OCI-LY7 (cell line): Measurements from ENCODE around the gene DCAF11. TPM values are rescaled to one million over a fixed set of nuclear protein-coding genes. Genes with fewer than 3 reads are reported as not detected.

Experiments
- BruUV-seq: library from RNA; stranded (reverse); fragments of 400-500 nt; replicated peaks from 2 replicates; lab custom pipeline; 2021; lab: Mats Ljungman, UMichigan
- CTCF ChIA-PET: fragments of 300-600 bp; sonication (Branson Sonifier 250); formaldehyde crosslinking; loops from one replicate; lab custom pipeline; 2022; ENCODE audit warnings: antibody characterized with exemption; ENCODE audit not compliant: unreplicated experiment; lab: Charles Lee
- POLR2A ChIA-PET: fragments of 300-600 bp; sonication (Branson Sonifier 250); formaldehyde crosslinking; loops from one replicate; lab custom pipeline; 2022; ENCODE audit warnings: antibody characterized with exemption; lab: Charles Lee
- DNase-seq: peaks from one replicate; pipeline ENCODE4 v3.0.0-alpha.2; 2015; ENCODE audit warnings: low spot score
- H2AFZ ChIP-seq: fragments of 200-600 bp; sonication (generic), shearing (Covaris generic); 2 replicates; pipeline ENCODE4 v1.6.1; 2014; ENCODE audit warnings: mild to moderate bottlenecking, antibody characterized with exemption, low read length, moderate library complexity
- H3K27ac ChIP-seq: fragments of 200-600 bp; sonication (generic); 2 replicates; pipeline ENCODE4 v1.5.1; 2014; ENCODE audit warnings: mixed run types, low read depth, mild to moderate bottlenecking, moderate library complexity, low read length, inconsistent platforms; ENCODE audit not compliant: poor library complexity, severe bottlenecking
- H3K36me3 ChIP-seq: fragments of 200-600 bp; sonication (generic); 2 replicates; pipeline ENCODE4 v1.6.1; 2014; ENCODE audit warnings: mild to moderate bottlenecking, antibody characterized with exemption, low read length, moderate library complexity, mixed read lengths; ENCODE audit not compliant: insufficient read depth
- H3K4me1 ChIP-seq: fragments of 200-600 bp; sonication (generic); 2 replicates; pipeline ENCODE4 v1.5.1; 2014; ENCODE audit warnings: mild to moderate bottlenecking, low read length; ENCODE audit not compliant: insufficient read depth, poor library complexity, severe bottlenecking
- H3K4me2 ChIP-seq: fragments of 200-600 bp; sonication (generic); 2 replicates; pipeline ENCODE4 v1.6.1; 2014; ENCODE audit warnings: mild to moderate bottlenecking, low read length
- H3K4me3 ChIP-seq: fragments of 200-600 bp; sonication (generic); 2 replicates; pipeline ENCODE4 v1.5.1; 2014; ENCODE audit warnings: mild to moderate bottlenecking, low read depth, low read length; ENCODE audit not compliant: poor library complexity, severe bottlenecking
- H3K79me2 ChIP-seq: fragments of 200-600 bp; sonication (generic); 2 replicates; pipeline ENCODE4 v1.6.1; 2016; ENCODE audit warnings: low read depth, mild to moderate bottlenecking, low read length, moderate library complexity, mixed read lengths; ENCODE audit not compliant: insufficient read depth
- H3K9me2 ChIP-seq: fragments of 200-600 bp; sonication (generic); 2 replicates; pipeline ENCODE4 v1.6.1; 2016; ENCODE audit warnings: mild to moderate bottlenecking, low read length, mixed read lengths; ENCODE audit not compliant: insufficient read depth
- H3K9me3 ChIP-seq: fragments of 200-600 bp; sonication (generic); 2 replicates; pipeline ENCODE4 v1.6.1; 2014; ENCODE audit warnings: mild to moderate bottlenecking, mixed run types, low read length, mixed read lengths
- H4K20me1 ChIP-seq: fragments of 200-600 bp; sonication (generic); 2 replicates; pipeline ENCODE4 v1.6.1; 2014; ENCODE audit warnings: mild to moderate bottlenecking, antibody characterized with exemption, low read length, moderate library complexity, mixed read lengths; ENCODE audit not compliant: insufficient read depth
- CTCF ChIP-seq: fragments of 200-600 bp; sonication (generic); conservative IDR thresholded peaks from 2 replicates; pipeline ENCODE4 v1.5.1; 2014; ENCODE audit warnings: mild to moderate bottlenecking, antibody characterized with exemption, low read length, moderate library complexity, mixed read lengths
- EZH2phosphoT487 ChIP-seq: fragments of 200-600 bp; sonication (generic); IDR thresholded peaks from 2 replicates; pipeline ENCODE4 v1.6.1; 2018; ENCODE audit warnings: low read depth, borderline replicate concordance, mild to moderate bottlenecking, mixed run types, antibody characterized with exemption, low read length, moderate library complexity, mixed read lengths
- intact Hi-C: fragments of 100-400 bp; cut with micrococcal nuclease; formaldehyde crosslinking; loops from one replicate; pipeline ENCODE4 v1.10.0; 2022; ENCODE audit not compliant: unreplicated experiment
- total RNA-seq, 2 experiments: library from RNA; depleted of rRNA in 1 of 2; stranded (reverse); fragments of >200 nt in 1 of 2; shearing (Covaris generic) in 1 of 2; gene quantifications; 2 replicates each; pipeline ENCODE4 v1.2.3, GENCODE V29; 2014 to 2022

DCAF11 gene
- total RNA-seq, 2 experiments from 2014 or later: 63.6 to 75.5 TPM

- no peak overlapping the region for H3K4me2 ChIP-seq
- no peak for DNase-seq
- H3K4me1 ChIP-seq: peaks cover 24% of the 10 kb centered on the region
- CTCF ChIA-PET: no interaction called here
- H3K36me3 ChIP-seq: no peaks in the 10 kb centered on the region
- H3K9me3 ChIP-seq: no peaks in the 10 kb centered on the region
- H3K27ac ChIP-seq: no peak overlapping the region
- no peaks in the 10 kb centered on the region for H3K9me2 ChIP-seq
- H3K4me3 ChIP-seq: no peak overlapping the region
- no peak overlapping the region for H2AFZ ChIP-seq
- no peaks in the 10 kb centered on the region for H4K20me1 ChIP-seq
- no TSS peak for BruUV-seq
- no peak for TF ChIP-seq CTCF
- TF ChIP-seq EZH2phosphoT487: no peak
- POLR2A ChIA-PET: interaction anchor here (0.6 to 3.9 kb wide), 4 partner anchors 12 to 693 kb away, joined by 3 to 40 read pairs (median 4); partner anchors contain the start of gene PCK2
- H3K79me2 ChIP-seq: no peaks in the 10 kb centered on the region
- intact Hi-C loops: no loop called here
Measured at GRCh38 chr14:24082411-24083080, 32.0 kb upstream of the DCAF11 start.

GRCh38 chr14:24083462-24083861 is 31.1 kb upstream of the DCAF11 start:
- Histone ChIP-seq H3K9me2 (no peaks in the 10 kb centered on the region), H3K79me2 (no peaks in the 10 kb centered on the region), H3K9me3 (no peaks in the 10 kb centered on the region), H3K4me1 (peaks cover 24% of the 10 kb centered on the region), H3K4me3 (no peak overlapping the region), H3K4me2 (no peak overlapping the region), H3K27ac (no peak overlapping the region), H3K36me3 (no peaks in the 10 kb centered on the region), H2AFZ (no peak overlapping the region), H4K20me1 (no peaks in the 10 kb centered on the region)
- no TSS peak for BruUV-seq
- ChIA-PET CTCF (no interaction called here), POLR2A (interaction anchor here (1.9 kb wide), 1 partner anchor 17 kb away, joined by 4 read pairs; no protein-coding TSS in a partner anchor)
- no peak for TF ChIP-seq EZH2phosphoT487
- no peak for TF ChIP-seq CTCF
- intact Hi-C loops: no loop called here
- no peak for DNase-seq

GRCh38 chr14:24084440-24084839 is 30.1 kb upstream of the DCAF11 start:
- intact Hi-C loops: no loop called here
- TF ChIP-seq EZH2phosphoT487 (no peak), CTCF (no peak)
- H3K4me3 ChIP-seq: no peak overlapping the region
- H3K36me3 ChIP-seq: no peaks in the 10 kb centered on the region
- H4K20me1 ChIP-seq: no peaks in the 10 kb centered on the region
- no peak overlapping the region for H3K4me2 ChIP-seq
- CTCF ChIA-PET: no interaction called here
- peaks cover 22% of the 10 kb centered on the region for H3K4me1 ChIP-seq
- H2AFZ ChIP-seq: no peak overlapping the region
- H3K27ac ChIP-seq: no peak overlapping the region
- BruUV-seq: no TSS peak
- H3K79me2 ChIP-seq: no peaks in the 10 kb centered on the region
- no peak for DNase-seq
- H3K9me2 ChIP-seq: no peaks in the 10 kb centered on the region
- POLR2A ChIA-PET: no interaction called here
- no peaks in the 10 kb centered on the region for H3K9me3 ChIP-seq
